ENCODE data around the gene LDB2. TPM values are rescaled to one million over a fixed set of nuclear protein-coding genes. Genes with fewer than 3 reads are reported as not detected.
A peak's percentile ranks its signal among the peaks of the same experiment; 100 is the strongest.
"Not testable (repeated sequence)": the region's sequence is repeated elsewhere in the genome, so short reads cannot be mapped to it uniquely, and the experiment has no call there.

LDB2 gene
- total RNA-seq, 1 donor from 2014 or later = 34.3 TPM

DNA sequence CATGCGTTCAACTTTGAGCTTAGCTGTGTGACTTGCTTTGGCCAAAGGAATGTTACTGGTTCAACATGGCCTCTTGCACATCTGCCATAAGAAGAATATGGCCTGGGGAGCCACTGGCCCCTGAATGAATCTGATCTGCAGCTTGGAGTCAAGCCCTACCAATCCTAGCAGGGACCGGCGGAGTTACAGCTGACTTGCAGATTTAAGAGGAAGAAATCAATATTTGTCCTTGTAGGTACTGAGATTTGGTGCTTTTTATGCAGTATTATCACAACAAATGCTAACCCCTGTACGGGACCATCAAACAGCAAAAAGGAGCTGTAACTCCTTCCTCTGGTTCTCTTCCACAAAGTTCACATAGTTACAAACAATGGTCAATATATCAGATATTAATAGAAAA lies 252.0 kb downstream of the LDB2 start:
- ATAC-seq (no peak), DNase-seq (ENCODE audit: missing footprints) (no peak)
- intact Hi-C loops (cut with DNase I) = no loop called here

GRCh38 chr4:16643893-16644292 lies 254.6 kb downstream of the LDB2 start:
- intact Hi-C loops (cut with DNase I) = no loop called here
- DNase-seq (ENCODE audit: missing footprints) = no peak
- ATAC-seq = no peak

- intact Hi-C loops (cut with DNase I) = no loop called here
- ATAC-seq (no peak), DNase-seq (ENCODE audit: missing footprints) (no peak)
These were observed 255.5 kb downstream of the LDB2 start for GRCh38 chr4:16642897-16643296.

GRCh38 chr4:16641971-16642370 lies 256.5 kb downstream of the LDB2 start:
- peak; percentile 57 for ATAC-seq
- no peak for DNase-seq (ENCODE audit: missing footprints)
- intact Hi-C loops (cut with DNase I) = no loop called here

DNA sequence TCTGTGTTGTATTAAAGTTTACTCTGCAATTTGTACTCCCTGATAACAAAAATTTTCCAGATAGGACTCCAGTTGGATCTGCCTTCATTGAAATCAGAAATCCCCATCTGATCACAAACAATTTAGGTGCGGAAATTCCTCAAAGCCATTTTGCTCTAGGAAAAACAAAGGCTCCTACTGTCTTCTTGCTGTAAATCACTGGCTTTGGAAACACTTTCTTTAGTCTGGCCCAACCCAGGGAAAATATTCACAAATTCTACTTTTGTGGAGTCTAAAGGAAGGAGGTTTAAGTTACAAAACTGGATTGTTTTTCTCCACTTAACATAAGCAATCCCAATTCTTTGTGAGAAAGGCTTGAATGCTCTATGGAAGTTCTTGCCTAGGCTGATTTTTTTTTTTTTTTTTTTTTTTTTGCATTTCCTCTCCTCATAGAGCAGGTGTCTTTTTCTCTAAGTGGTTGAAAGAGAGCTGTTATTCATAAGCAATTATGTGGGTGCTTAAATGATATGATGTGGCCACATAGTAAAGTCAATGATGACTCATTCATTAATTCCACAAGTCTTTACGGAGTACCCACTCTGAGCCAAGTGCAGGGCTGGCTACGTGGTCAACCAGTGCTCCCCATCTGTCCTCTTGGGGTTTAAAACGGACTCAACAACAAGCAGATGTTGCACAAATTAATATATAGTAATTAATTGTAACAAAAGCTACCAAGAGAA lies 261.4 kb downstream of the LDB2 start:
- intact Hi-C loops (cut with DNase I) = no loop called here
- ATAC-seq (no peak), DNase-seq (ENCODE audit: missing footprints) (no peak)

DNA sequence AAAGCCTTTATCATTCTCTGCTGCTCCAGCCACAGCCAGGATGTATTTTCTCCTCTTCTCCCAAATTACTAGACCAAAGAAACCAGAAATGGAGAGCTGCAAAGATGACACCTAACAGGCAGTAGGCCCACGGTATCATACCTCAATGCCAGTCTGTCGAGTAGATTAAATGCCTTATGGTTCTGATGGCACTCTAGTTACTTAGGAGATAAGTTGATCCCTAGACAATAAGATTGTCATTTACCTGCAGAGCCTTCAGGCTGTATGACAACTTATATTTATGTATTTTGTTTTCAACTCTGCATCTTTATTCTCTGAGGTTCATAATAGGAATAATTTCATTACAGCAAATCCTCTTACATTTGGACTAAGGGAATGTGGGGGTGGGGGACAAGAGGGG lies 262.1 kb downstream of the LDB2 start:
- ATAC-seq (no peak), DNase-seq (ENCODE audit: missing footprints) (no peak)
- intact Hi-C loops (cut with DNase I) = no loop called here

DNA sequence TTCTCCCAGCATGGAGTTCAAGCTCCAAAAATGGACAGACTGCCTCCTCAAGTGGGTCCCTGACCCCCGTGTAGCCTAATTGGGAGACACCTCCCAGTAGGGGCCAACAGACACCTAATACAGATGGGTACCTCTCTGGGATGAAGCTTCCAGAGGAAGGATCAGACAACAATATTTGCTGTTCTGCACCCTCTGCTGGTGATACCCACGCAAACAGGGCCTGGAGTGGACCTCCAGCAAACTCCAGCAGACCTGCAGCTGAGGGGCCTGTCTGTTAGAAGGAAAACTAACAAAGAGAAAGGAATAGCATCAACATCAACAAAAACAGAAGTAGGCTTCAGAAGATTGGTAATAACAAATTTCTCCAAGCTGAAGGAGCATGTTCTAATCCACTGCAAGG lies 269.2 kb downstream of the LDB2 start:
- intact Hi-C loops (cut with DNase I); DNase-seq (ENCODE audit: missing footprints); ATAC-seq: not testable (repeated sequence)

GRCh38 chr4:16628835-16629234 lies 269.6 kb downstream of the LDB2 start:
- intact Hi-C loops (cut with DNase I); ATAC-seq; DNase-seq (ENCODE audit: missing footprints): not testable (repeated sequence)

GRCh38 chr4:16627999-16628398 lies 270.4 kb downstream of the LDB2 start:
- intact Hi-C loops (cut with DNase I) = no loop called here
- DNase-seq (ENCODE audit: missing footprints) = no peak
- ATAC-seq = no peak

DNA sequence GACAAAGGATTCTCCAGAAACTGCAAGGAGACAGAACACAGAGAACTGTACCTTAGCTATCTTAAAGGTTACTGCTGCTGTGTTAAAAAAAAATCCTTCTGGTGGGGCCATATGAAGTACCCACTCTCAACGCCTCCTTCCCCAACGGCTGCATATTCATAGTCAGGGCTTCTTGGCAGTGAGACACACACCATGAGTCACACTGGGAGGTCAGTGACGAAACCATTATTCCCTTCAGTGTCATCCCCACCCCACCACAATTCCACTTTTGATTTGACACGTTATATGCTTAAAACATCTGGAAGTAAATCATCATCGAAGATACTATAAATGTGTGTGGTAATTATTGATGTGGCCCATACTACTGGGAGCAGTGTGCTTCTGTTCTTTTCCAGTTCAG lies 271.5 kb downstream of the LDB2 start:
- ATAC-seq = peak; percentile 93
- DNase-seq (ENCODE audit: missing footprints) = no peak
- intact Hi-C loops (cut with DNase I) = no loop called here

- ATAC-seq (no peak), DNase-seq (ENCODE audit: missing footprints) (no peak)
- intact Hi-C loops (cut with DNase I) = no loop called here
These were observed 275.6 kb downstream of the LDB2 start for GRCh38 chr4:16622826-16623225.

GRCh38 chr4:16617435-16617834 lies 281.0 kb downstream of the LDB2 start:
- DNase-seq (ENCODE audit: missing footprints) (no peak), ATAC-seq (no peak)
- intact Hi-C loops (cut with DNase I) = no loop called here

- ATAC-seq (no peak), DNase-seq (ENCODE audit: missing footprints) (no peak)
- intact Hi-C loops (cut with DNase I) = no loop called here
These were observed 281.4 kb downstream of the LDB2 start for GRCh38 chr4:16617011-16617410.

- DNase-seq (ENCODE audit: missing footprints) (no peak), ATAC-seq (no peak)
- intact Hi-C loops (cut with DNase I) = no loop called here
These were observed 289.2 kb downstream of the LDB2 start for GRCh38 chr4:16609170-16609758.

DNA sequence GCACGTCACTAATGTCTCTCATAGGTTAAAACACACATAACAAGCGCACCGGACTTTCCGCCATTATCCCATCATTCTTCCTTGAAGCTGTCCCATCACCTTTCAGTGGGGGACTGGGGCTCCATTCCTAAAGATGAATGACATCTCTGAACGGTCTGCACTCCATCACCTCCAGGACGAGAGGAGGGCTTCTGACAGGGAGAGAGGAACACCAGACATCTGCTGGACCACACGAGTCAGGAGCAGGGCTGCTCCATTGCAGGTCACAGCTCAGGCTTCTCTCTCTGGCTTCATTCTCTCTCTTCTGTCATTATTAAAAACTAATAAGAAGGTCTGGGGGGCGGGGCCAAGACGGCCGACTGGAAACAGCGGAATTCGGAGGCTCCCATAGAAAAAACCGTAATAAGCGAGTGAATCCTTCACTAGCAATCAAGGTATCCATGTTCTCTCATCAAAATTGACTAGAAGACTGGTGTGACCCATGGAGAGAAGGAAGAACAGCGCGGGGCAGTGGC lies 289.8 kb downstream of the LDB2 start:
- DNase-seq (ENCODE audit: missing footprints) = no peak
- ATAC-seq = no peak

DNA sequence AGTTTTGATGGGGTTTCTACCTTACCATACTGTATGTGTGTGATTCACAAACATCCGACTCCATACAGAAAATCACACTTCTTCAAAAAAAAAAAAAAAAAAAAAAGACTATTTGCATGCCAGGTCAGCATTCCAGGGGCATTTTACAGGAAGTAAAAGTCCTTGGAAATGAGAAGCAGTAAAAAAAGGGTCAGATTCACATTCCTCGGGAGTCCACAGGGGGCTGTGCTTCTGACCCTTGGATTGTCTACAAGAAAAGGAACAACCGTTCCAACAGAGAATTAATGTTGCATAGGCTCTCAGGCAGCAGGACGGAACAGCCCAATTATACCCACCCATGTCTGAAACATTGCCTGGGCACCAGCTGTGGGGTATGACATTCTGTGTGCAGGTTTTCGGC lies 290.3 kb downstream of the LDB2 start:
- intact Hi-C loops (cut with DNase I) = no loop called here

More for the DNA sequence above, 289.8 kb downstream of the LDB2 start:
- intact Hi-C loops (cut with DNase I) = no loop called here

DNA sequence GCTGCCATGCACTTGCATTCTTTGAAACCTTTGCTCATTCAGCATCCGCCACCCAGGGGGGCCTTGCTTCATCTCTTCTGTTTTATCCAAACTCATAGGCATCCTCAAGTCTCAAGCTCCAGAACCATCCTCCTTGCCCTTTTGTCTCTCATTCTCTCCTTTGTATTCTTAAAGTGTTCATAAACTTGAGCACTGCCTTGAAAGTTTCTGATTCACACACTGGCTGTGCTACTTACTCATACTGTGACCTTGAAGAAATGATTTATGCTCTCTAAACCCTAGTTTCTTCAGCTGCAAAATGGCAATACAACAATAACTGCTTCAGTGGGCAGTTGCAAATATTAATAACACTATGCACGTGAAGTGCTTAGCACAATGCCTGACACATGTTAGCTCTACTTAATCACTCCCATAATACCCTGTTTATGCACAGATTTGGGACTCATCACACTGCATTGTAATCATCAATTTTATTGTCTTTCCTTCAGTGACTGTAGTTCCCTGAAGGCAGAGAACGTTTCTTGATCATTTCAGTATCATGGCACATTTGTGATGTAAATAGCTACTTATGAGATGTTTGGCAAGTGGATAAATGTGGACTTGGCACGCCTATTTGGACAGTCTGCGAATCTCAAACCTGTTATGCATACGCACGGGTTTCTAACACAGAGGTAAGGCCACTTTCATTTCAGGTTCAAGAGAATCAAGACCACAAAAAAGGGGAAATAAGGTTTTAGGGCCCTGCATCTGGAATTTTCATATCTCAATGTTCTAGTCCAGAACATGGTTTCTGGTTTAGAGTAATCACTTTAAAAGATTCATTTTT lies 291.0 kb downstream of the LDB2 start:
- intact Hi-C loops (cut with DNase I) = no loop called here
- no peak for ATAC-seq
- no peak for DNase-seq (ENCODE audit: missing footprints)

More for the DNA sequence above, 290.3 kb downstream of the LDB2 start:
- ATAC-seq = peak; percentile 39
- no peak for DNase-seq (ENCODE audit: missing footprints)

GRCh38 chr4:16606691-16607090 lies 291.8 kb downstream of the LDB2 start:
- intact Hi-C loops (cut with DNase I) = no loop called here
- no peak for DNase-seq (ENCODE audit: missing footprints)
- no peak for ATAC-seq

- DNase-seq (ENCODE audit: missing footprints) (no peak), ATAC-seq (no peak)
- intact Hi-C loops (cut with DNase I) = no loop called here
These were observed 295.3 kb downstream of the LDB2 start for GRCh38 chr4:16603178-16603577.
